GM21619 (cell line): ENCODE measurements around the gene SLC44A3.
A peak's percentile ranks its signal among the peaks of the same experiment; 100 is the strongest.

Experiments
- ATAC-seq: cut with Tn5 transposase; IDR thresholded peaks from one replicate; pipeline ENCODE4 v1.9.1; 2021; ENCODE audit not compliant: unreplicated experiment

Gene SLC44A3

DNA sequence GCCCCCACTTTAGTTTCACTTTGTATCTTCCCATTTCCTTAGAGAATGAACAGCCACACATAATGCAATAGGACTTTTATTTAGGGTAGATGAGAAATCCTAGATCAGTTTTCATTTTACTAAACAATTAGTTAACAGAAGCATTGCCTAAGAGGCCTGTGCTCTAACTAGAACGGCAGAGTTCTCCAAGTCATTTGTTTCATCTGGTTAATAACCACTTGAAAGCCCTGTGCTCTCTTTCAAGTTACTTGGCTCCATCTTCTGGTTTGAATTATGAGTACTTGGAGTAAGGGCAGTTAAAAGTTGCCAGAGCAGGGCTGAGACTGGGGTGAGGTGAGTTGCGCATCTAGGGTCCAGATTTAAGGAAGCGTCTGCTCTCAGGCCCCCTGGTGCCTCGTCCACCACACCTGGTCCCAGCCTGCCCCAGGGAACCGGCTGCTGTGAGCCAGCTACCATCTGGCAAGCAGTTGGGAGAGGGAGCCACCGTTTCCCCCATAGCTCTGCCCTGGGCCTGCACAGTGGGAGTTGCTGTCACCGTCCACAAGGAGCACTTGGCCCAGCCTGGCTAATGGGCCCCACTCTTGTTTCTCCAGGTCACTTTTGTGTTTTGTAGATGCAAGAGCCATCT lies 18.1 kb upstream of the SLC44A3 start:
- peak; percentile 79 for ATAC-seq

DNA sequence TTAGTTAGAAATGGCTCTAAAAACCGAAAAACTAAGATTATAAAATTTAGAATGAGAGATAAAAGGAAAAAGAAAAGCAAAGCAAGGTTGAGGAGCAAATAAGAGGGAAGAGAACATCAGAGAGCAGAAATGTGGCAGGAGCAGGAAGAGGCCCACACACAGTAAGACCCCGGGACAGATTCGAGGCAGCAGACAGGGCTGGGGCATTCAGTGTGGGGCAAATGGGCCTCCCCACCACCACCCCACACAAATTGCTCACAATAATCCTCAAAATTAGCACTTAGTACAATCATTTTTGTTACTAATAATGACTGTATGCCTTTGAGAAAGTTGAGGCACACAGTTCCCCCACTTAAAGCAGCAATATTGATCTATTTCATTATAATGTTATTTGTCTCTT lies 17.1 kb upstream of the SLC44A3 start:
- ATAC-seq: no peak

DNA sequence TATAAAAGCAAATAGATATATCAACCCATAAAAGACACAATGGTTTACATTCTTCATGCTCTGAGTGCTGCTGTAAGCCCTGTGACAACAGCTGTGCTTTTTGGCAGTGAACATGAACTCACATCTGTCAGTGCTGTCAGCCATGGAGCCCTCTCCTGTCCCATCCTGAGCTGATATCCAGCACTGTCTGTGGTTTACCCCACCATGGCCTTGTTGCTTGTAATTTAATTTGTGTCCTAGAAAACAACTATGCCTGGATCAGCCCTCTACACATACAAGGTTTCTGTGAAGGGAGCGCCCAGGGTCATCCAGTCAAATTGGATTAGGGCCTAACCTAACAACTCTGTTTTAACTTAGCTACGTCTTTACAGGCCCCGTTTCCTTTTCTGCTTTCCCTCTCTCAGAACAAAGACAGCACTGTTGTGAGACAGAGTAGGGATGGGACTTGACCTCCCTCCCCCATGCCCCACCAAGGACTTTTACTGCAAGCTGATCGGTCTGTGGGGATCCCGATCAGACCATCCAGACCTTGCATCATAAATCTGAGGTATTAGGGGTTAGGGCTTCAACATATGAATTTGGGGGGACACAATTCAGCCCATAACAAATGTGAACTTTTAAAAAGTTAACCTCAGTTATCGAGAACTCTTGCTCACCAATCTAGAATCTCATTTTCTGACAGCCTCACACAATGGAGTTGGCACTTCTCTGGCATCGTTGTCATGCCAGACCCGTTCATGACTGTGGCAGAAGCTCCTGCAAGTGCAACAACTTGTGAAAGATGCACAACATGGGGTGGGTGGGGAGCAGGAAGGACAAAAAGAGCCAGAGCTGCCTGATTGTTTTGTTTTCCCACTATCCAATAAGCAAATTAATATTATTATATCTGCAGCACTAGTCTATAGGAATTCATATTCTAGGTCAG lies 16.4 kb upstream of the SLC44A3 start:
- ATAC-seq: no peak

DNA sequence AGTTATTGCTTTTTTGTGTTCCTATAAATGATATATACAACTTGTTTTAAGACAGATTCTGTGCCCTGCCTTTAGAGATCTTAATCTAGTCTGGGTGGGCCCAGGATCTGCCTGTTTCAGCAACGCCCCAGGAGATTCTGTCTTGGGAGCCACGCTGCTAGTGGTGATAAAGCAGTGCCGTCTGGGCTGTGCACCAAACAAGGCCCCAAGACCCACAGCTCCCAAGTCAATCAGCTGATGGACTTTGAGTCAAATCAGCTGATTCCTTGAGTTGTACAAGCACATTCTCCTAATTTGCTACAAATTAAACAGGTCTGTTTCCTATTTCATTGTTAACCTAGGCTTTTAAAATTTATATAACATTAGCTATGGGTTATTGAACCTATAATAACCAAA lies 15.7 kb upstream of the SLC44A3 start:
- ATAC-seq: no peak

DNA sequence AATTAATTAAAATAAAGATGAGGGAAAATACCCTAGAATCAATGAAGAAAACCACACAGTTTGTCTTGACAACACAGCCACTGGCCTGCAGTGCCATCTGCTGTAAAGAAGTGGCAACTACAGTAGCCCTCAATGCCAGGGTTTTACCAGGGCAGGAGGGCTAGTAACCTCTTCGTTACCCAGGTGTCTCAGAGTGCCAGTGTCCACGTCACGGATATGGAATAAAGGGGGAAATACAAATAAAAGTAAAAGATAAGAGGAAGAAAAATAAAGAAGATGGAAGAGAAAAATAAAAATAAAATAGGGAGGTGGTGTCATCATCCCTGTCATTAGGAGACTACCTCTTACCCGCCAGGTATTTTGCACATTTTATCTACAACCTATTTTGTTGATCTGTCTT lies 14.2 kb upstream of the SLC44A3 start:
- peak; percentile 65 for ATAC-seq

DNA sequence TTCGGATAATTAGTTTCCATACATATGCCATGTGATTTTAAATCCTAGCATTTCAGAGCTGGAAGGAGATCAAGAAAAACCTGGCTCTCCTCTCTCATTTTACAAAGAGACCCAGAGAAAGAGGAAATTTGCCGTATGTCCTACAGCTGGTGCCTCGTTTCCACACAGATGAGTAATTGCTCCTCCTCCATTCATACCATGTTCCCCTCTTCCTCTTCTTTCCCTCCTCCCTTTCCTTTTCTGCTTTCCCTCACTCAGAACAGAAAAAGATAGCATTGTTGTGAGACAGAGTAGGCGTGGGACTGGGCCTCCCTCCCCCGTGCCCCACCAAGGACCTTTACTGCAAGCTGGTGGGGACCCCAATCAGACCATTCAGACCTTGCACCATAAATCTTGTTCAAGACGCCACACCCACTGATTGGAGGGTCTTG lies 13.7 kb upstream of the SLC44A3 start:
- ATAC-seq: no peak

DNA sequence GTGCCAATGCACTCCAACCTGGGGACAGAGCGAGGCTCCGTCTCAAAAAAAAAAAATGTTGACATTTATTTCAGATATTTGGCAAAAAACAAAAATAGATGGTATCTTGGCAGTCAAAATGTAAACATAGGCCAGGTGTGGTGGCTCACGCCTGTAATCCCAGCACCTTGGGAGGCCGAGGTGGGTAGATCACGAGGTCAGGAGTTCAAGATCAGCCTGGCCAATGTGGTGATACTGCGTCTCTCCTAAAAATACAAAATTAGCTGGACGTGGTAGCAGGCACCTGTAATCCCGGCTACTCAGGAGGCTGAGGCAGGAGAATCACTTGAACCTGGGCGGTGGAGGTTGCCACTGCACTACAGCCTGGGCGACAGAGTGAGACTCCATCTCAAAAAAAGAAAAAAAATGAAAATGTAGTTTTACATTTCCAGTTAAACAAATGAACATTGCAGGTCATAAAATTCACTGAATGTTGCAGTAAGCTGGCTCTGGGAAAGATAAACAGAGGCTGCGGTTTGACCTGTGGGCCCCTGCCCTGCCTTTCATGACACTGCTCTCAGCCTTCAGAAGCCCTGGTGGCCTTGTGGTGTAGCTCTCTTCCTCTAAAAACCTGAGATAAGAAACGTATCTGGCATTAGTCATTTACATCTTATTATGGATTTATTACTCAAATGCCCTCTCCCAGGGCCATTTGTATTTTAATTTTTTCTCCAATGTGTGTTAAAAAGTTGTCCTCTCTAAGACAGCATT lies 12.2 kb upstream of the SLC44A3 start:
- no peak for ATAC-seq

DNA sequence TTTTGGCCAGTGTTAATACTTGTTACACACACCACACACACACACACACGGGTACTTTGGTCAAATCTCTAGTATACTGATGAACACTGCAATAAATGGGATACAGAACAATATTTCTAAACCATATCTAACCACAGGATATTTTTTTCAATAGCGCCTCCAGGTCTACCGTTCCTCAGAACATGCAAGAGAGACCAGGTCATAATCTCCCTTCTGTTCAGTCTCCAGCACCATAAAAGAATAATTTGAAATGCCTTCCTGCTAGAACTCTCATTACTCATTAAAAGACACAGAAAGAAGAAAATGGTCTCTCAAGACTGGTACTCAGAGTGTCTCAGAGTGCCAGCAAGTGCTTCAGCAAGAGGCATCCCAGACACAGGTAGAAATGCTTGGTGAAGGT lies 11.5 kb upstream of the SLC44A3 start:
- no peak for ATAC-seq

DNA sequence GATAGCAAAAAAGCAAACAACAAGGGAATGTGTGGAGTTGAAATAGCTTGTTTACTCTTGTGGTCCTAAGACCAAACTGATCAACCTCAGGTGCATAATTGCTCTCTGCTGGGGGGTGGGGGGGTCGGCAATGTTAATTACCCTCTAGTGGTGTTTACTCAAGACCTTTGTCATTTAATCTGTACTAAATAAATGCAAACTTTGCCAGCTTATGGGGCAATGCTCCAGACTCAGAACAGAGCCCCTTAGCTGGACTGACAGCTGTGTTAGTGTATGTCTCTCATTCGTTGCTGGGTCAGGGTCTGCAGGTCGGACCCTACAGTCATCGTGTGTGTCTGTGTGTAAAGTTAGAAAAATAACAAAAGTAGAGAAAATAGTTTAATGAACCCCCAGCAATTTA lies 7.2 kb upstream of the SLC44A3 start:
- ATAC-seq: no peak

DNA sequence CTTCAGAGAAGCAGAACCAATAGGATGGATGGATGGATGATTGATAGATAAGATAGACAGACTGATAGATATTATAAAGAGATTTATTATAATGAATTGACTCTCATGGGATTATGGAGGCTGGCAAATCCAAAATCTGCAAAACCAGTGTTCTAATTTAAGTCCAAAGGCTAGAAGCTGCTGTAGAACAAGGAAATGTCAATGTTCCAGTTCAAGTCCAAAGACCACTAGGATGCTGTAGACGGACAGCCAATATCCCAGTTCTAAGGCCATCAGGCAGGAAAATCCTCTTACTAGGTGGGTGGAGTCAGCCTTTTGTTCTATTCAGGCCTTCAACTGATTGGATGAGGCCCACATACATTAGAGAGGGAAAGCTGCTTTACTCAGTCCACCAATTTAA lies 4.1 kb upstream of the SLC44A3 start:
- ATAC-seq: no peak

DNA sequence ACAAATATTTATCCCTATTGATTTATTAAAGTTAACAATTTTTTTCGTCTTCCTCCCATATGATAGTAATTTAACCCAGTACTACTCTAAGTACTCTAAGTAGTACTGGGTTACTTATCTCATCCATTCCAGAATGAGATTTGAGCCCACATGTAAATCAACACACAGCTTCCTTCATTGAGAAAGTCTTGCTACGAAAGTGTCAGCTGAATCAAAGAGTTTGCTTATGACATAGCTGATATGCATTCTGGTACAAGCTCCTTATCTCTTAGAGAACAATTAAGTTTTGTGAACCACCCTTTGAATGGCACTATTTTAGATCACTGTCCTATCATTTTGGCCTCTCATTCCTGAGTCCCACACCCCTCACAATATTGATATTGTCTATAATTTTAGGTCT lies 2.4 kb upstream of the SLC44A3 start:
- ATAC-seq: no peak

DNA sequence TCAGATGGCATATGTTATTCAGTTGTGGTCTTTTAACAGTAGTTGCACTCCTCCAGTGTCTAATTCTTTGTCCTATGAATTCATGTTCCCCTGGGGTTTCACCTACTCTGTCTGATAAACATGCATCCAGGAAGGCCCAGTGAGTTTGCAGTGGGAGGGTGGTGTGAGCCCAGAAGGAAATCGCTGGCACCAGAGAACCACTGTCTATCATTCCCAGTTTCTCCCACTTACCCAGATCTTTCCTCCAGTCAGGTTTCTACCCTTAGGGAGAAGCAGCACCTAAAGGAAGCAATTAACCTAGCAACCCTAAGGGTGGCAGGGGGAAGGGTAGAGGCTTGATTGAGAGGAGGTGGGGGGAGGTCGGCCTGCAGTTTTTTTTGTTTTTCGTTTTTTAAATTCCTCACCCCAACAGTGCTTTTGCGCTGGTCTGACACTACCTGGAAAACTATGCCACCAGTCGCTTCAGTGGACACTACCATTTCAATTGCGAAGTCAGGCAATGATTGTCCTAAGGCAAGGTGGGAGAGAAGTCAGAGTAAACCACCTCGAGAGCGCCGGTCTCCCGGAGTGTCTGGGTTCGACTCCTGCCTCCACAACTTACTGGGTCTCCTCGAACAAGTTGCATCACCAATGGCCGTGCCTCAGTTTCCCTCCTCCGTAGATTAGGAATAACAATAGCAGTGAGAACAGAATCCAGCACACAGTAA lies 766 bp upstream of the SLC44A3 start:
- no peak for ATAC-seq

DNA sequence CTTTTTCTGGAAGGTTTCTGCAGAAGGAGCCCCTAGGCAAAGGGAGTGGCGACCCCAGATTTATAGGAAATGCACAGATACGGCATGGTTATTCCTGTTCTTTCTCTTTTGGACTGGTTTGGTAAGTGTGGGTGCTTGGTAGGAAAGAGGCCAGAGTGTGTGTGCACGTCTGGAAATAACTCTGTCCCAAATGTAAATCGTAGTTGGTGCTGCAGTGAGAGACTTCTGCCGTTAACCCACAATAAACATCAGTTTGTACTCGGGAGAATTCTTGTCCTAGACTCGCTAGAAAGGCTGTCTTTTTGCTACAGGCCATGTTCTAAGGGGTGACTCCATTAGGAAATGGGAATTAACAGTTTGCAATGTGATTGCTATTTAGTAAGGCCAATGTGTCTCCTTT lies 779 bp downstream of the SLC44A3 start:
- no peak for ATAC-seq

DNA sequence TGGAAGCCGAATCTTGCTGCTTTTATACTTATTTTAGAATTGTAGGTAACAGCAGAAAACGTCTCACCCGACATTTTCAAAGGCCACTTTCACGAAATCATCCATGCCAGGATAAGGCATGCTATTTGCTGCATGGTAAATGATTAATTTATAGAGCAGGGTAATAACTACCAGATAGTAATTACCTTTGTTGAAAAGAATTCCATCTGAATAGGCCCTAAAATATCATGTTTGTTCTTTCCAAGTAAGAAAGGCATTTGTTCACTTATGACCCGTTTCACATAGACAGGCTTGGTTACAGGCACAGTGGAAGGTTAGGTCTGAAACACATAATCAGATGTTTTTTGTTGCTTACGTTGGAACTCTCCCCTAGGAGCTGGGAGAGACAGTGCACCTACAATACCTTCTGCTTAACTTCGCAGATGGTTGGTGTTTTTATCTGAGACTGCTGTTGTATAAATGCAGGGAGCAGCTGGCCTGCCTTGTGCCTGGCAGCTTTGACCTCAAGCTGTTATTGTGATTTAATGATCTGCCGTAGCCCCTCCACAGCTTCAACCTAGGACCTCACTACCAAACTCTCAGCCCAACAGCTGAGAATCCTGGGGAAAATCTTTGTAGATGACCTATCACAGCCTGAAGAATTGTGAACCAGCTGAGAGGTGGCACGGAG lies 1.6 kb downstream of the SLC44A3 start:
- ATAC-seq: no peak

DNA sequence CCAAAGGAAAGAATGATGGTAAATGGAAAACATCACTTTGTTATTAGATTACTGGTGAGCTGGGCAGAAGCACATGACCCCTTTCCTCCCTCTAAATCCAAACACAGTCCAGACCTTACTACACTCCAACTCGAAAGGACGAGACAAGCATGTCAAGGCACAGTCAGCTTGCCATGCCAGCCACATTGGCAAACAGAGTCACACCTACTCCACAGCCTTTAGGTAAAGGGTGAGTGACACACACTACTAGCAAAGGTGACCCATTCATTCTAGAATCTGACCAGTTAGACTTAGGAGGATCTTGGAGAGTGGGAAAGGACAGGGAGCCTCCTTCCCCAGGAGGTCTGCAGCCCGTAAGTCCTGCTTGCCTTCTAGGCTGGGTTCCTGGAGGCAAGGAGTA lies 3.0 kb downstream of the SLC44A3 start:
- no peak for ATAC-seq

DNA sequence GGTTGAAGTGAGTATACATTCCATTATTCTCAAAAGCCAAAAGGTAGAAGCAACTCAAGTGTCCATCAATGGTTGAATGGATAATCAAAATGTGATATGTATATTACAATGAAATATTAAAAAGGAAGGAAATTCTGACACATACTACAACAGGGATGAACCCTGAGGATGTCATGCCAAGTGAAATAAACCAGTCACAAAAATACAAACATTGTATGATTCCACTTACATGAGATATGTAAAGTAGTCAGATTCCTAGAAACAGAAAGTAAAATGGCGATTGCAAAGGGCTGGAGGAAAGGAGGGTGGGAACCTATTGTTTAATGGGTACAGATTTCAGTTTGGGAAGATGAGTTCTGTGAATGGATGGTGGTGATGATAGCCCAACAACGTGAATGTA lies 5.8 kb downstream of the SLC44A3 start:
- ATAC-seq: no peak

DNA sequence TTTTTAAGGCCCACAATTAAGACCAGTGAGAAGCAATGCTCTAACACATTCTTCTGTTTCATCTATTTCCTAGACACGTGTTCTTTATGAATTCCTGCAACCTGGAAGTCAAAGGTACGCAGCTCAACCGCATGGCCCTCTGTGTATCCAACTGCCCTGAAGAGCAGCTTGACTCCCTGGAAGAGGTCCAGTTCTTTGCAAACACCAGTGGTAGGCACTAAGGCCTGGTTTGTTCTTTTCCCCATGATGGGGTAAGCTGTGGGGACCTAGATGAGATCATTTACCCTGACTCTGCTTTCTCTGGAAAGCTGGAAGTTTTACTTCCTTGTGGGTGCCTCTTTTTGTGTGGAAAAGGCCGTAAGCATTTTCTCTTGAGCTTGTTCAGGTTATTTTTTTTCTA lies 7.3 kb downstream of the SLC44A3 start:
- ATAC-seq: no peak

DNA sequence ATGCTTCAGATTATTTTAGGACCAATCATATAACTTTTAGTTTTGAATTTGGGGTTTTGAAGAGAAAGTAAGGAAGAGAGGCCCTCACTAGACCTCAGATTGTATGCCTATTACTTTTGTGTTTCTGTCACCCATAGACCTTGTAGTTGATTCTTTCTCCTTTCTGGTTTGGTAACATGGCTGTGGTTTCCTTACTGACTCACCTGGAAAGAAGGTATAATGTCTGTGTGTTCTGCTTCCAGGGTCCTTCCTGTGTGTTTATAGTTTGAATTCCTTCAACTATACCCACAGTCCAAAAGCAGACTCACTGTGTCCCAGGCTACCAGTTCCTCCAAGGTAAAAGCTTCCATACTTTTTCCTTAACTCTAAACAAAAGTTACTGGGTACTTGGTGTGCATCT lies 8.1 kb downstream of the SLC44A3 start:
- no peak for ATAC-seq

DNA sequence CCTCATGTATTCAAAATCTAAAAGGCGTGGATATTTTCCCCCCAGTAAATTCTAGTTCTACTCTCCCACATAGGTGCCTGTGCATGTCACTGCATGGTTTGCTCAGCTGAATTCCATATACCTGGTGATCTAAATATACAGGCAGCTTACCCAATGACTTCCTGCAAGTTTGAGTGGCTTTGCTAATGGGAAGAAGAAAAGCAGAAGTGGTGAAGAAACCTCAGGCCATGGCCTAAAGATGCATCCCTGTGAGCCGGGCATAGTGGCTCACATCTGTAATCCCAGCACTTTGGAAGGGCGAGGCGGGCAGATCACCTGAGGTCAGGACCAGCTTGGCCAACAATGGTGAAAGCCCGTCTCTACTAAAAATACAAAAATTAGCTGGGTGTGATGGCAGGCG lies 11.5 kb downstream of the SLC44A3 start:
- ATAC-seq: no peak

DNA sequence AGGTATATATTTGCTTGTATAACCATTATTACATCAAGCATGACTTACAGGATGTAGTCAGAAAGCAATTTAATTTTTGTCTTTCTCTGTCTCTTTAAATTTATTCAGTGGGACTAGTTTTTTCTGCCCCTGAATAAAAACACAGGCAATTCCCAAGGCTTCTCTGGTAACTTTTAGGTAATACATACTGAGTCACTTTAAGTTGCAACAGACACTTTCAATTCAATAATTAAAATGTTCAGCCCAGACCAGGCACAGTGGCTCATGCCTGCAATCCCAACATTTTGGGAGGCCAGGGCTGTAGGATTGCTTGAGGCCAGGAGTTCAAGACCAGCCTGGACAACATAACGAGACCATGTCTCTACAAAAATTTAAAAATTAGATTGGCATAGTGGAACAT lies 12.3 kb downstream of the SLC44A3 start:
- no peak for ATAC-seq
